HG03565 (cell line): ENCODE results near the gene SMPD3.

ENCODE experiments used
- ATAC-seq: cut with Tn5 transposase; IDR thresholded peaks from one replicate; pipeline ENCODE4 v1.9.1; 2021; ENCODE audit warnings: mild to moderate bottlenecking, moderate library complexity; ENCODE audit not compliant: unreplicated experiment

The SMPD3 gene

DNA sequence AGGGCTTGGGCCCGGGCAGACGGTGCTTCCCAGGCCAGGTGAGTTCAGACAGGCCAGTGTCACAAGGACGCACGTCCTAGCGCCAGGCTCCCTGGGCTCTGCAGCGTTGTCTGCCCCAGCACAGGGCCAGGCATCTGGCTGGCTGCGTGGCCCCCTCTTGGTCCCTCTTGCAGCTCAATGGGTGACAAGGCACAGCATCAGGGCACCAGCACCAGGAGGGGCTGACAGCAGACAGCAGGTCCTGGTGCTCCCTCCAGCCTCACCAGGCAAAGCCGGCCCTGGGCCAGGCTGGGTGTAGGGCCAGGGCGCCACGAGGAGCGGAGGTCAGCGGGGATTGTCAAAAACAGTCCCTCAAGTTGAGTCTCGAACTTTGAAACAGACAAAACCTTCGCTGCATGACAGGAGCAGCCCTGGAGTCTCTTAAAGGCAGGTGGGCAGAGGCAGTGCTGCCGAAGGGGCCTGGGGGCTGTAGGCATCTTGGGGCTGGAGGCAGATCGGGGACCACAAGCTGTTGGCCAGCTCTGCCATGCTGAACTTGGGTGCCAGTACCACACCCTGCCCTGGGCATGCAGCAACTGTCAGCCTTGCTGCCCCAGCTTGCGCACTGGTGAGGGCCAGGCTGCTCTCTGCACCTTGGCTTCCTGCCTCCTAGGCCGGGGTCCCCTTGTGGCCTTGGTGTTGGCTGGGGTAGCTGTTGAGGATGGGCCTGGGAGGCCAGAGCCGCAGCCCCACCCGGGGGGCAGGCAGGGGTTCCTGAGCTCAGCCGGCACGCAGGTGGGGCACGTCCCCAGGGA is 88.7 kb downstream of the SMPD3 start:
- no peak for ATAC-seq

DNA sequence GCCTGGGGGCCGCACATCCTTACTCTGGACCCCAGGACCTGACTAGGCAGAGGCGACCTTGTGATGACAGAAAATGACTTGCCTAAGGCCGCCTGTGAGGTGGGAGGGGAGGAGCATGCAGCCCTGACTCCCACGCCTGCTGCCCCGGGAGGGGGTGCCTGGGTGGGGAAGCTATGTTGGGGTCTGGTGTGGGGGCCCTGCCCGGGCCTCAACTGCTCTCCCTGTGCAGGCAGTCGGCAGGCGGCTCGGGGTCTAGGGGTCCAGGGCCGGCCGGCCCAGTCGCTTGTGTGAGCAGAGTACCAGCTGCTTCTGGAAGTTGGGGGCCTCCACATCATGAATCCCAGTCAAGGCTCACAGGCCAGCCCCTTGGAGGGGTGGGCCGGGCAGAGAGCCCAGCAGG is 89.4 kb downstream of the SMPD3 start:
- ATAC-seq = no peak

DNA sequence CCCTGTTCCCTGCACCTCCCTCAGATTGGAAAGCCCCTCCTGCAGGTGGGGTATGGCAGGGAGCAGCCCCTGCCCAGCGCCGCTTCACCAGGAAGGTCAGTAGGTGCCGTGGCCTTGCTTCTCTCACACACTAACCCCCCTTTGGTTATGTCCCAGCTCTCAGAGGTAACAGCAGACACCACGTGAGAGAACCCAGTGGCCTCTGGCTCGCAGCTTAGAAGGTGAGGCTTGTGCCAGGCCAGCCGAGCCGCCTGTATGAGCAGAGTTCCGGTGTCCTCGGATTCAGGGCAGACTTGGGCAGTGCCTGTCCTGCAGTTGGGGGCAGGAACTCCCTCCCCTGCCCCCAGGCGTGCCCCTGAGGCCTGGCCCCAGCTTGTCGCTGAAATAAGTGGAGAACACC is 90.4 kb downstream of the SMPD3 start:
- no peak for ATAC-seq

DNA sequence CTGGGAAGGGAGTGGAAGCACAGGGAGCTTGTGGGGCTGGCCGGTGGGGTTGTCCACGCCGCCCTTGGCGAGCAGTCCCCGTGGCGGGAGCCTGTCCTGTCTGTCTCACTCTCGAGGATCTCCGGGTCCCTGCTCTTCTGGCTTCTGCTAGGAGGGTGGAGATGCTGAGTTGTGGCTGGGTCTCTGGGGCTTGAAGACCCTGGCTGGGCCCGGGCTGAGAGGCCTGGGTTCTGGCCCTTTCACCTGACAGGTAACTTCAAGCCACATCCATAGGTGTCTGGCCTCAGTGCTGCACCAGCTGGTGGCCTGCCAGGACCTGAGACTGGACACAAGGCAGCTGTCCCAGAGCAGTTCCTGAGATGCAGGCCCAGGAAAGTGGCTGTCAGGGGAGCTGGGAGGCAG is 90.8 kb downstream of the SMPD3 start:
- ATAC-seq = no peak

DNA sequence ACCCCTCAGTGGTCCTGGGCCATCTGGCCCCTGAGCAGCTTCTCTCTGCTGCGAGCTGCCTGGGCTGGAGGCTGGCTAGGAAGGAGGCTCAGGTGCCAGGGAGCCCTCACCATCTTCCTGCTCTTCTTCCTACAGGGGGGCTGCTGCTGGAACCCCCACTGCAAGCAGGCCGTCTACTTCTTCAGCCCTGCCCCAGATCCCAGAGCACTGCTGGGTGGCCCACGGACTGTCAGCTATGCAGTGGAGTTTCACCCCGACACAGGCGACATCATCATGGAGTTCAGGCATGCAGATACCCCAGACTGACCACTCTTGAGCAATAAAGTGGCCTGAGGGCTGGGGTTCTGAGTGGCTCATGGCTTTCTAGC is 91.4 kb downstream of the SMPD3 start:
- ATAC-seq = no peak

DNA sequence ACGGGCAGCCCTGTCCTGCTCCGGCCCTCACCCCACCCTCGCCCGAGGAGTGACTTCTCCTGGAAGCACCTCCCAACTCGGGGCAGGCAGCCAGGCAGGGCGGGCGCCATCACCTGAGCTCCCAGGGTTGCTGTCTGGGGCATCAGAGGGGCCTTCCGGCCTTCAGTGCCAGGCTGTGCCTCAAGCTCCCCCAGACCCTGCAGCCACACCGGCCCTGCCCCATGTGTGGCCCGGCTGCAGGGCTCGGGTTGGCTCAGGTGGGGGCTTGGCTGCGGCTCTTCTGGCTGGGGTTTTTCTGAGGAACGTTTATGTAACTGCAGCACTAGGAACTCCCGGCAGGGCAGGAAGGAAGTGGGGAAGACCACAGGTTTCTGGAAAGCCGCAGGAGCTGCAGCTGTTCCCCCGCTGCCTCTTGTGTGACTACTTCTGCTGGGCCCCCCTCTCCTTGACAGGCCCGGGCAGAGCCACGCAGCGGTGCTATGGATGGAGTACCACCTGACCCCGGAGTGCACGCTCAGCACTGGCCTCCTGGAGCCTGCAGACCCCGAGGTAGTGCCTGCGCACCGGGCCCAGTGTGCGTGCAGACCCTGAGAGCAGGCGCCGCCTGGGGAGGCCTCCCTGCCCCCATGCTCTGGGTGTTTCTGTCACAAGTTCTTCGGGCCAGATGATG is 91.9 kb downstream of the SMPD3 start:
- no peak for ATAC-seq

DNA sequence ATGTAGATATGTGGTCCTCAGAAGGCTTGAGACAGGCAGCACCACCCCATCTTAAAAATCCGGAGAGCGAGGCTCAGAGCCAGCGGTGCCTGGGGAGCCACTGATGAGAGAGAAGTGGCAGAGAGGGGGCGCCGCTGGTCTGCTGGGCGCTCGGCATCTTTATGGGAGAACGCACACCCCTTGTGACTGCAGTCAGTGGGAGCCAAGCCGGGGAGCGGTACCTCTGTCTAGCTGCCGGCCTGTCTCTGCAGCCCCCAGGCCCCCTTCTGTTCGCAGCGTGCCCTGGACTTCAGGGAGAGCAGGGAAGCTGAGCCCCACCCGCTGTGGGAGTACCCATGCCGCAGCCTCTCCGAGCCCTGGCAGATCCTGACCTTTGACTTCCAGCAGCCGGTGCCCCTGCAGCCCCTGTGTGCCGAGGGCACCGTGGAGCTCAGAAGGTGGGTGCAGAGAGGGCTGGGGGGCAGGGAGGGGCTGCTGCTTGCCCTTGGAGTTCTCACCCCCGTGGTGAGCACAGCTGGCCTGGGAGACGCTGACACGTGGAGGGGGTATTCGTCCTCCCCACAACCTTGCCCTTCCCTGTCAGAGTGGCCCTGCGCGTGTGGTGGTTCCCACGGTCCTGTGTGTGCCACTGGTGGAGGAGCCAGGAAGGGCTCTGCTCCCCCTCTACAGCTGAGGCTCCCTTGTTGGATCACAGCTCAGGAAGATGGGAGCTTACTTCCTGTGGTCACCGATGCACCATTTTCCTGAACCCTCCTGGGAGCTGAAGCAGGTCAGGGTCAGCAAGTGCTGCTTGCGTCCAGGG is 92.7 kb downstream of the SMPD3 start:
- ATAC-seq = no peak

DNA sequence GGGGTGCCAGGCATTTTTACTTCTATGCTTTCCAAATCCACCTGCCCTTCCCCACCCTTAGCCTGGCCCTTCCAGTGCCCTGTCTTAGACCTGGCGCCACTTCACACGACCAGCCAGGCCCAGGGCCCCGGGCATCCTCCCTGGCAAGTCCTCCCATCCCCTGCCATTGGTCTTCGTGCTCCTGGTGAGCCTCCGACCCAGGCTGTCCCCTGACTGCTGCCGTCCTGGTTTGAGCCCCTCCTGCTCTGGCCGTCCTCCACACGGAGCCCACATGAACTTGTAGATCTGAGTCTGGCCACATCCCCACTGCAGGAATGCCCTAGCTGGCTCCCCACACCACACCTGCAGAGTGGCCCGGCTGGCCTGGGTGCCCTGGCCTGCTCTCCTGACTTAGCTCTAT is 93.5 kb downstream of the SMPD3 start:
- no peak for ATAC-seq

DNA sequence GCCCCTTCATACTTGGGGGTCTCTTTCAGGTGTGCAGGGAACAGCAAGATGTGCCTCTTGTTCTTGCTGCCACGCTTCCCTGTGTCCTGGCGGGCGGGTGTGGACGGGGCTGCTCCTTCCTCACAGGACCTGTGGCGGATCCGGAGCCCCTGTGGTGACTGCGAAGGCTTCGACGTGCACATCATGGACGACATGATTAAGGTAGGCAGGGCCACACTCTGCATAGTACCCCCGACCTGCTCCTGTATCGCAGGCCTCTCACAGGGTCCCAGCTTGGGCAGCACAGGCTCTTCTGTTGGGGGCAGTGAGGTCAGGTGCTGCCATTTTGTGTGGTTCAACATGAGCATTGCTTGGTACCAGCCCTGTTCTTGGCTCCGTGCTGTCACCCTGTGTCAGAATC is 94.9 kb downstream of the SMPD3 start:
- no peak for ATAC-seq

DNA sequence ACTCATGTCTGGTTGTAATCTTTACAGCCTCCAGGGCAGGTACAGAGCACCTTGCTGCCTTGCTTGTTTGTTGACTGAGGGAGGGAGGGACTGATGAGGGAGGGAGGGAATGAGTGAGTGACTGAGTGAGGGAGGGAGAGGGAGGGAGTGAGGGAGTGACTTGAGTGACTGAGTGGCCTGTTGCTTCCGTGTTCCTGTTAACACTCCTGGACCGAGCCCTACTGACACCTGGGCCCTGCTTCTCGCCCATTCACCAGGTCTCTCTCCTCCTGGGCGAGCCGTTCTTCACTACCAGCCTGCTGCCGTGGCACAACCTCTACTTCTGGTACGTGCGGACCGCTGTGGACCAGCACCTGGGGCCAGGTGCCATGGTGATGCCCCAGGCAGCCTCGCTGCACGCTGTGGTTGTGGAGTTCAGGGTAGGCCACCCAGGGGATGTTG is 96.3 kb downstream of the SMPD3 start:
- ATAC-seq = no peak

DNA sequence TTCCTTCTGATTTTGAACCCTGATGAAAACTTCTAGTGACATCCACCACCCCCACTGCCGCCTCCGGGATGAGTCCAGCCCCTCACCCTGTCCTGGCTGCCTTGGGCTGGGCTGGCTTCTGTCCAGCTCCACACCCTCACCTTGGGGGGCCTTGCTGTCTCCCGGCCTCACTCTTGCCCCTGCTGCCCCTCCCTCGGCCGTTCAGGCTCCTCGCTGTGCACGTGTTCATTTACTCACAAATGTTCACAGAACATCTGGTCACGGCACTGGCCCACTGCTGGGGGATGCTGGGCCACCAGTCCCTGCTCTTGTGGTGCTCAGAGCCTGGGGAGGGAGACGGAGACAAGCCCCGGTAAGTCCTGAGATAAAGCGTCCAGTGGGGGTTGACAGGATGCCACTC is 96.8 kb downstream of the SMPD3 start:
- no peak for ATAC-seq

DNA sequence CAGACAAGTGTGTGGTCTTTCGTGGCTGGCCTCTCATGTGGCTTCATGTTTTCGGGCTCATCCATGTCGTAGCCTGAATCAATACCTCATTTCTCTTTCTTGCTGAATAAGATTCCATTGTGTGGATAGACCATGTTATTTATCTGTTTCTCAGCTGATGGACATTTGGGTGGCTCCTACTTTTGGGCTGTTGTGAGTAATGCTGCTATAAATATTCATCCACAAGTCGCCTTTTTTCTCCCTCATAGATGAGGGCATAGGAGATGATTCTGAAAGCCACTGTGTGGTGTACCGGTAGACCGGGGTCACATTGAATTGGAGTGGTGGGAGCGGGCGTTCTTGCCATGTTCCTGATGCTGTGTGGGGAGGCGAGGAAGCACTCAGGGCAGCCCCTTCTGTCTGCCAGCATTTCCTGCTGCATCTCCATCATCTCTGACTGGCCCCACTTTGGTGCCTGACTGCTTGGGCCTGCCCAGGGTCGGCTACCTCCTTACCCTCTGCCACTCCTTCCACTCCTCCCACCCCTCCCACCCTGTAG is 97.4 kb downstream of the SMPD3 start:
- no peak for ATAC-seq

DNA sequence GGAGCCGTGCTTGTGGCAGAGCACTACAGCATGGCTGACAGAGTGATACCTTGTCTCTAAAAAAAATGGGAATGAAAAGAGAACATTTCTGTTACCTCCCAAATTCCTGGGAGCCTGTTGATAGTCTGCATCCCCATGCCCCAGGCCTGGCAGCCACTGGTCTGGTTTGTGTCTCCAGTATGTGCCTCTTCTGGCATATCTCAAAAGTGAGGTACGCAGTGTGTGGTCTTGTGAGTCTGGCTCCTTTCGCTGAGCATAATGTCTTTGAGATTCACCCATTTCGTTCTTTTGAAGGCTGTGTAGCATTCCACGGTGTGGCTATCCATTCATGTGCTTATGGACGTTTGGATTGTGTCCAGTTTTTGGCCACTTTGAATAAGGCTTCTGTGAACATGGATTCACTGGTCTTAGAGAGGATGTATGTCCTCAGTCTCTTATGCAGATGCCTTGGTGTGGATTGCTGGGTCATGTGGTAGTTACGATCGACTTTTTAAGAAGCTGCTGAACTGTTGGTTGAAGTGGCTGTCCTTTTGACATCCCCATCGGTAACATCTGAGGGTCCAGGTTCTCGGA is 98.4 kb downstream of the SMPD3 start:
- no peak for ATAC-seq

DNA sequence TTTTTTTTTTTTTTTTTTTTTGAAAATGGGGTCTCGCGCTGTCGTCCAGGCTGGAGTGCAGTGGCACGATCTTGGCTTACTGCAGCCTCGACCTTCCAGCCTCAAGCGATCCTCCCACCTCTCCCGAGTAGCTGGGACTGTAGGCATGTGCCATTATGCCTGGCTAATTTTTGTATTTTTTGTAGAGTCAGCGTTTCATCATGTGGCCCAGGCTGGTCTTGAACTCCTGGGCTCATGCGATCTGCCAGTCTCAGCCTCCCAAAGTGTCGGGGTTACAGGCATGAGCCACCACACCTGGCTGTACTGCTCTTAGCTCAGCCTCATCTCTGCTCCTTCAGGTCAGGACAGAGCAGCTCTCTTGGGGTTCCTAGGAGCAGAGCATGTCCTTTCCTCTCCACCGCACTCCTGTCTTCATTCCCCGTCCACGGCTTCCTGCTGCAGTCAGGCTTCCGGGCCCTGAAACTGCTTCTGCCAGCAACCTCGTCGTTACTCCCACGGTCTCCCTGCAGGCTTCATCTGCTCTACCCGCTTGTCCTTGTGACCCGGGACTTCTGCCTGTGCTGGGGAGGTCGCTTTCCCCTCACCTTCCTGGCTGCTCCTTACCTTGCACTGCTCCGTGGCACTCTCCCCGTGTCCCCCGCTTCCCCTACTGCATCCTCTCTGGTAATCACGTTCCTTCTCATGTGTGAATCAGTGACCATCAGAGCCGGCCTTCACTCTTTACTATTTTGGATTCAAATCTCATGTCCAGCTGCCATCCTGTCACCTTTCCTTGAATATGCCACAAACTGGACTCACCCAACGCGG is 99.5 kb downstream of the SMPD3 start:
- ATAC-seq = no peak

DNA sequence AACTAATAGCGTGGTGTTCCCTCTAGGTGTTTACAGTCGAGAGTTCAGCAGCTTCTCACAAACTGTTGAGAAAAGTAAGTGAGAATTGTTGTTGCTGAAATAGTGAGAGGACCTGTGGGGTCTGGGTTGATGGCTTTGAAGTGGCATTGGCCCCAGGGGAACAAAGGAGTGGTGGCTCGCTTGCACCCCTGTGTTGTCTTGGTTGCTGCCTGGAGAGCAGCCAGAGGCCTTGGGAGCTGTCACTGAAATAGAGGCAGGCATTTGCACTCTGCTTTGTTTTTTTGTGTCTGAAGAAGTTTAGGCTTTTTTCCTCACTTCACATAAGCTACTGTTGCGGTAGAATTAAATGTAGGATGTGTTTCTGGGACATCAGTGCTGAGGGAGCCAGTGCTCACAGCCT is 100.7 kb downstream of the SMPD3 start:
- ATAC-seq = no peak

DNA sequence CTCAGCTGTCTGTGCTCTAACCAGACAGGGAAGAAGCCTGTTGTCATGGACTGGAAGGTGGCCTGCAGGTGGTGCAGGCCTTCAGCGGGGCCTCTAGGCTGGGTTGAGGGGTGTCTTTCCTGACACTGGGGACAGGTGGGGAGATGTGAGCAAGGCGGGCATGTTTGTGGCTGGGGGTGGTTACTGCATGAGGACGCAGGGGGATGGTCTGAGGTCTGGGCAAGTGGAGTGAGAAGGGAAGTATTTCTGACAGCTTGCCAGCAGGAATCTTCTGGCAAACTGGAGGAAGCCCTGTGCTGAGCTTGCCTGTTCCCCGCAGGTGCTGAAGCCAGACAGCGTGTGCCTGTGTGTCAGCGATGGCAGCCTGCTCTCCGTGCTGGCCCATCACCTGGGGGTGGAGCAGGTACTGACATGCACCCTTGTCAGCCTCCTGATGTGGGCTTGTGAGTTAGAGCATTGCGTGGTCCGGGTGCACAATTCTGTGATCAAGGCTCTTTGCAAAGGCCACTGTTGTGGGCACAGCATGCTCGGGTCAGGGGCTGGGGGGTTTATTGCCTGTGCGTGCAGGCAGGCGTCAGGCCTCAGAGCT is 101.3 kb downstream of the SMPD3 start:
- no peak for ATAC-seq

DNA sequence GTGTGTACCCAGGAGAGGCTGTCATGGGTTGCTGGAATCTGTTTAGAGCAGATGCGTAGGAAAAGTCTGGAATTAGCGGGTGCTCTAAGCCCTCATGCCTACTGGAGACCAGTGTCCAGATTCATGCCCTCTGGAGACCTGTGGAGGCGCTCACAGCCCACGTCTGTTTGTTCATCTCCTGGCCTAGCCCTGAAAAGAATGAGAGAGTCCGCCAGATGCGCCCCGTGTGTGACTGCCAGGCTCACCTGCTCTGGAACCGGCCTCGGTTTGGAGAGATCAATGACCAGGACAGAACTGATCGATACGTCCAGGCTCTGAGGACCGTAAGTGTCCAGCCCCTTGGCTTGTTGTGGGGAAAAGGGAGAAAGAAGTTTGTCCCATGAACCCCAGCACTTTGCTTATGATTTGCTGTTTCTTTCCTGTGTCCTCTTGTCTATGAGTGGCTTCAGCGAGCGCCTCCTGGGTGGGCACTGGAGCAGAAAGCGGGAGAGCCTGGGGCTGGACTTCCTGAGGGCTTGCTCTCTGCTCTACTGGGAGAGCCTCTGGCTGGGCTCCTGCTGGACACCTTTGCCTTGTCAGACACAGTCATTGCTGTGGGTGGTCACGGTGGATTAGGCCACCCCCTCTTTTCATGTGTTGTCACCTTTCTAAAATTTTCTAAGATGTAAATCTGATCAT is 102.2 kb downstream of the SMPD3 start:
- no peak for ATAC-seq

DNA sequence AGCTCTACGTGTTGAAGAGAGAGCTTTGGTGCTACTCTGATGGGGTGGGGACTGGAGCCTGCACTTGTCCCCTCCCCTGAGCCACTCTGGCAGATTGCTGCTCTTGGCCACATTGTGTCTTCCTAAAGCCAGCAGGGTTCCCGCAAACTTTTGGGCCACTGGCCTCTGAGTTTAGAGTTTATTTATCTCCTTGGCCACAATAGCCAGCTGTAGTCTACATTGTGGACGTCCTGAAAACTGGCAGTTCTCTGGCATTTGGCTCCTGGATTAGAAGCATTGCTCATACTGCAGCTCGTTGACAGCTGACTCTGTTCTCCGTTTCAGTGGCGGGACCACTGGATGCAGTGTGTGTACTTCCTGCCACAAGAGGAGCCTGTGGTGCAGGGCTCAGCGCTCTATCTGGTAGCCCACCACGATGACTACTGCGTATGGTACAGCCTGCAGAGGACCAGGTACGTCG is 102.9 kb downstream of the SMPD3 start:
- no peak for ATAC-seq

DNA sequence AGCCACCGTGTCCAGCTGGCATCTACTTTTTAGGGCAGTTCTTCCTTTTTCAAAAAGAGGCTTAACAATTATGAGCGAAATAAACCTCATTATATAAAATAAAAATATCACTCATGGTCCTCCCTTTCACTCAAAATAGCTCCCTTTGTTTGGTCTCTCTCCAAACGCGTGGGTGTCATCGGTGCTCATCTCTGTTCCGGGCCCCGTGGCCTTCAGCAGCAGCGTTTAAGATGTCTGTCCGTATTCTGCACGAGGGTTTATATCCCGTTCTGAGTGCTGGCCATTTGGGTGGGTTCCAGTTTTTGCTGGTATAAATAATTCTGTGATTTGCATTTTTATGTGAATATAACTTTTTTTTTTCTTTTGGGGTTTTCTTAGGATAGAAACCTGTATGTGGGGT is 104.1 kb downstream of the SMPD3 start:
- no peak for ATAC-seq
